Sciatic nerve (tissue), 2 donors: ENCODE results near the gene NPHS1. TPM values are rescaled to one million over a fixed set of nuclear protein-coding genes. Genes with fewer than 3 reads are reported as not detected.
"Not testable (repeated sequence)": the region's sequence is repeated elsewhere in the genome, so short reads cannot be mapped to it uniquely, and the experiment has no call there.

Experiments used
- ATAC-seq: fragments of 200-7000 bp; cut with Tn5 transposase; one replicate; pipeline ENCODE4 v1.9.1; 2020; ENCODE audit warnings: mild to moderate bottlenecking, moderate library complexity
- DNase-seq: peaks from one replicate; pipeline ENCODE4 v3.0.0-alpha.2; 2020; ENCODE audit warnings: low spot score
- intact Hi-C: fragments of 100-400 bp; cut with DNase I; formaldehyde crosslinking; loops from one replicate; pipeline ENCODE4 v1.14.2; 2022
- total RNA-seq: library from RNA; stranded (reverse); fragmentation: NEBNext Ultra II Directional; extraction: Animal tissue kit (Norgen Biotek cat#: 25700); gene quantifications from one replicate; pipeline ENCODE4 v1.2.1, GENCODE V29; 2021
- donor health status: DM: no; HTN: no; CAD: no.
- donor health status: DM: no; HTN: no; CAD: no.

The NPHS1 gene
- total RNA-seq, 1 donor from 2014 or later: not detected

DNA sequence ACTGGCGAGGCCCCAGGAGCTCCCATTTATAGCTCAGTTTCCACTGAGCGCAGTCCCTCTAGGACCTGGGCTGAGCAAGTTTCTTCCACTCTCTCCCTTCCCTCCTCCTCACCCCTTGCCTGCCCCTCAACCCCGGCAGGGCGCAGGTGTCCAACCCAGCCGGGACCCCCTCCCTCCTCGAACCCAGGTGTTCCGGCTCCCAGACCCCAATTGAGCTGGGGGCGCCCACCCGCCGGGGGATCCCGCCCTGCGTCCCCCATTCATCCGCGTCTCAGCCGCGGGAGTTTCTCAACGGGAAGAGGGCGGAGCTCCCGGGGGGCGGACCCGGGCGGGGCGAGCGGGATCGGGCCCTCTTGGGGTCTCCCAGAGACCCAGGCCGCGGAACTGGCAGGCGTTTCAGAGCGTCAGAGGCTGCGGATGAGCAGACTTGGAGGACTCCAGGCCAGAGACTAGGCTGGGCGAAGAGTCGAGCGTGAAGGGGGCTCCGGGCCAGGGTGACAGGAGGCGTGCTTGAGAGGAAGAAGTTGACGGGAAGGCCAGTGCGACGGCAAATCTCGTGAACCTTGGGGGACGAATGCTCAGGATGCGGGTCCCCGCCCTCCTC lies 4.3 kb upstream of the NPHS1 start, which contains the start of gene KIRREL2:
Gene KIRREL2 (plus strand): TSS at position 366 of the 604 bp plus-strand sequence. CDS start 209 bp downstream, at position 575.
- intact Hi-C loops: no loop called here
- DNase-seq: no peak
- no peak for ATAC-seq

DNA sequence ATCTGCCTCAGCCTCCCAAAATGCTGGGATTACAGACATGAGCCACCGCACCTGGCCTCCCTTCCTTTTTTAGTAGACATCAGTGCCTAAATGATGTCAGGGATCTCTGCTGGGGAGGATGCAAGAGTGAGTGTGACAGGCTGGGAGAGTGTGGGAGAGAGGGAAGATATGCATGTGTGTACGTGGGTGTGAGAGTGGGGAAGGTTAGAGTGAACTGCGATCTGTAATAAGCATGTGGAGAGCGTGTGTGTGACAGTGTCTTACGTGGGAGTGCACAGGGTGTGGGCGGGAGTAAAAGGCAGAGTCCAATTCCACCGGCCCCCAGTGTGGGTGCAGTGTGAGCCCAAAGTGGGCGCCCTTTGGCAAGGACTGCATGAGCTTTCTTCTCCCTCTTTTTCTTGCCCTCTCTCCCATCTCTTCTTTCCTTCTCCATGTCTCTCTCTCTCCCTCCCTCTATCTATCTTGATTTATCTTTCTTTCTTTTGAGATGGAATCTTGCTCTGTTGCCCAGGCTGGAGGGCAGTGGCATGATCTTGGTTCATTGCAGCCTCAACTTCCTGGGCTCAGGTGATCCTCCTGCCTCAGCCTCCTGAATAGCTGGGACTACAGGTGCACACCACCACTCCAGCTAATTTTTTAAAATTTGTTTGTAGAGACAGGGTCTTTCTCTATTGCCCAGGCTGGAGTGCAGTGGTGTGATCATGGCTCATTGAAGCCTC lies 893 bp upstream of the NPHS1 start:
- DNase-seq: no peak
- intact Hi-C loops: no loop called here
- ATAC-seq: no peak

DNA sequence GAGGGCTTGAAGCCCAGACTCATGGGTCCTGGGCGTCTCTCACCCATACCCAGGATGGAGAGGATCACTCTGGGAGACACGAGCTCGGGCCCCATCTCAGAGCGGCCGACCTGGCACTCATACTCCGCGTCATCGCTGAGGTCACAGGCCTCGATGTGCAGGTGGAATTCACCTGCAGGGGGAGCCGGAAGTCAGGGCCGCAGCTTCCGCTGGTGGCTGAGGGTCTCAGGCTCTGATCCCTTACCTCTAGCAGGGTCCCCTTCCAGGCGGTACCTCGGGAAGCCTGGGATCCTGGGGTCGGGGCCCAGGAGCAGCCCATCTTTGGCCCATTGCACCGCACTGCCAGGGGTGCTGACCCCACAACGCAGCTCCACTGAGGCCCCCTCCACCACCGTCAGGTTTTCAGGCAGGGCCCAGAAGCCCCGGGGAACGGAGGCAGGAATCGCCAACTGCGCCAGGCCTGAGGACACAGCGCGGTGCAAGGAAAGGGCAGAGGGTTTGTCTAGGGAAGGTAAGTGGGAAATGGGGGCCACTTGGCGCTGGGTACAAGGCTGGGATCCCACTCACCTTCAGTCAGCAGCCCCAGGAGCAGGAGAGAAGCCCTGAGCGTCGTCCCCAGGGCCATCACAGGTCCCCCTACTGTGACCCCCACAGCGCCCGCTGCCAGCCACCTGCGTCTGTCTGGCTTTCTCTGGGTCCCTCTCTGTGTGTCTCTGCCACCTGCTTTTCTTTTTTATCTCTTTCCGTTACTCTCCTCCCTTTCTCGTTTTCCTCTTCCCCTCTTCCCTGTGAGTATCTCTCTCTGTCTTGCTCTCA lies 883 bp downstream of the NPHS1 start:
- DNase-seq (no peak), ATAC-seq (no peak)
- intact Hi-C loops: no loop called here

DNA sequence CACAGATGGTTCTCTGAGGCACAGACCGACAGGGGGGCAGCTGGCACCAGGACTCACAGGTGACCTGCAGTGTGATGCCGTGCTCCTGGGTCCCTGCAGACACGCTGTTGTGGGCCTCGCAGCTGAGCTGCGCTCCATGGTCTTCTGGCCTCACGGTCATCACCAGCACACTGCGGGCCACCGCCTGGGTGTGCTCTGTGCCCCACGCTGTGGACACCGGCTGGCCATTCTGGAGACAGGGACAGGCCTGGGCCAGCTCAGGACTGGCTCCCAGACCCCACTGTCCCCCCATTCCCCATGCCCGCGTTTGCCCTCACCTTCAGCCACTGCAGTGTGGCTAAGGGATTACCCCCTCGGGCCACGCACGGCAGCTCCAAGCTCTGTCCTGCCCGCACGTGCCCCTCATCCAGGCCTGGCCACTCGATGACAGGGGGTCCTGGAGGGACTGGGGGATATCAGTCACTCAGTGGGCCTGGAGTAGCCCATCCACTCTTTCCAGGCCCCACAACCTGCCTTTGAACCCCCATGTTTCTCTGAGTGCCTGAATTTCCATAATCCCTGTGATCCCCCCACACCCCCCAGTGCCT lies 3.3 kb downstream of the NPHS1 start:
- intact Hi-C loops: no loop called here
- no peak for ATAC-seq

DNA sequence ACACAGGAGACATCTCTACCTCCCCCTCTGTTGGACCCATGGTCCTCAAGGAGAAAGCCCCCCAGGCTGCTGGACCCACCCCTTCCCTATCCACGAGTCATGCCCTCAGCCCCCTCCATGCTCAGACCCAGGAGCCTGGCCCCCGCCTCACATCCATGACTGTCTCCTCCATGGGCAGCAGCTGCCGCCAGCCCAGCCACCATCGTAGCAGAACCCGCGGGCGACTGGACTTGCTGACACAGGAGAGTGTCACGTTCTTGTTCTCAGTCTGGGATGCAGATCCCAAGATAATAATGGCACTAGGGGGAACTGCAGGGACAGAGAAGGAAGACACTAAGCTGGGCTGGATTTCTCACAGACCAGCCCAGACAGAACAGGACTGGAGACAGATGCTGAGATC lies 3.8 kb downstream of the NPHS1 start:
- intact Hi-C loops: no loop called here
- no peak for ATAC-seq
- no peak for DNase-seq

More for the DNA sequence above, 3.3 kb downstream of the NPHS1 start:
- DNase-seq: no peak

DNA sequence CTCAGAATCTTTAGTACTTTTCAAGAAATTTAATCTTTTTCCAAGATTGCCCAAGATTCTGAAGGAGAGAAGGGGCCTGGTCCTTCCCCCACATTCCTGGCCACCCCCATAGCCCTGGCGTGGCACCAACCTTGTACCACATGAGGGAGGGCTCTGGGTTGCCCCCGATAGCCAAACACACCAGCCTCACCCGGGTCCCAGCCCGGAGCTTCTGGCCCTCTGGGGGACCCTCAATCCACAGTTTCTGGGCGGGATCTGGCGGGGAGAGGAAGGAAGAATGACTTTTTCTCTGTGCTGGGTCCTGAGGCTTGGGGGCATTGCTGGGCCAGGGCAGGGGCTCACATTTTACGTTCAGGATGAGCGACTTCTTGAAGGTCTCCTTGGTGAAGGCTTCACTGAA lies 4.4 kb downstream of the NPHS1 start:
- intact Hi-C loops: no loop called here
- DNase-seq: no peak
- no peak for ATAC-seq

DNA sequence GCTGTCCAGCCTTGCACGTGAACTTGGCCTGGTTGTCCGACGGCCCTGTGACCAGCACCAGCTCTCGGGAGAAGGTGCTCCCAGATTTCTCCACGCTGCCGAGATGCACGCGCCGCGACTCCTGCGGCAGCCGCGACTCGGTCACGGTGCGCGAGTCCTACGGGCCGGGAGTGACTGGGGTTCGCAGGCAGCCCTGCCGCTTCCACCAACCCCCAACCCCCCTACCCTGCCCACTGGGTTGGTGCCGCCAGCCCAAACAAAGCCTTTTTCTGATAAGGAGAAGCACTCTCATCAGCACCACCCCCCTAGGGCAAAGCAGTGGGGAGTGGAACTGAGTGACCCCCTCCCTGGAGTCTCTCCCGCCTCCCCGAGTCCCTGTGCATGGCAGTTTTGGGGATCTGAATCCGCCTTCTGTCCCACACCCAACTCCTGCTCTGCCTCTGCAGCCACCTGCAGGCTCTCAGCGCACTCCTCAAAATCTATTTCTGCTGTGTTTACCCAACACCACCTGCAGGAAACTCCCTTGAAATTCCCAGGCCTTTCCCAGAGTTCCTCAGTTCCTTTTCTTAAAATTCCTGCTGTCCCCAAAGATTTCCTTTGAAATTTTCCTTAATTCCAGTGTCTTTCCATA lies 6.2 kb downstream of the NPHS1 start:
- DNase-seq (no peak), ATAC-seq (no peak)
- intact Hi-C loops: no loop called here

DNA sequence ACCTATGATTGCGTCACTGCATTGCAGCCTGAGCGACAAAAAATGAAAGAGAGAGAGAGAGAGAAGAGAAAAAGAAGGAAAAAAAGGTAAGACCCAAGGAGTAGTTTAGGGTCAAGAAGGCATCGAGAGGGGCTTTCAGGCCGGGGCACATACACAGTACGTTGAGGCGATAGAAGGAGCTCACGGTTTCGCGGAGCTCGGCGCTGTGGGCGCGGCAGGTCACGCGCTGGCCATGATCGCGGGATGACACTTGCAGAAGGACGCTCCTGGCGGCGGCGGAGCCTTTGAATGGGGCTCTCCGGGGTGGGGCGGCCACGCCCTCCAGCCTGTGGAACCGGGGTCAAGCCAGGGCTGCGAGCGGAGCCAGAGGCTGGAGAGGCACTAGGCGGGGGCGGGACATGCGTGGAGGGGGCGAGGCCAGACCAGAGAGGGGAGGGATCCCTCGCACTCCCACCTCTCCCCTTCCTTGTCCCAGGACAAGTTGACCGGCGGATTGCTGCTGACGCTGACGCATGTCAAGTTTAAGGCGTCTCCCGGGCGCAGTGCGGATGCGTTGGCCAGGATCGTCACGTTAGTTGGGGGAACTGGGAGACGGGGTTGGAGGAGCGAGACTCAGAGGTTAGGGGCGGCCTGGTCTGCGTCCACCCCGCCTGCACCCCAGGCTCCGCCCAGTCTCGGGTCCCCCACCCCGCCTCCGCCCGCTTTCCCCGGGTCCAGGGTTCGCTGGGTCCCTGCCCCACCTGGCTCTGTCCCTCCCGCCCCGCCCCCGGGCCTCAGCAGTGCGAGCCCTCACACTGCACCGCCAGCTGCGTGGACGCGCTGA lies 6.9 kb downstream of the NPHS1 start:
- no peak for DNase-seq
- intact Hi-C loops: no loop called here
- ATAC-seq: no peak

DNA sequence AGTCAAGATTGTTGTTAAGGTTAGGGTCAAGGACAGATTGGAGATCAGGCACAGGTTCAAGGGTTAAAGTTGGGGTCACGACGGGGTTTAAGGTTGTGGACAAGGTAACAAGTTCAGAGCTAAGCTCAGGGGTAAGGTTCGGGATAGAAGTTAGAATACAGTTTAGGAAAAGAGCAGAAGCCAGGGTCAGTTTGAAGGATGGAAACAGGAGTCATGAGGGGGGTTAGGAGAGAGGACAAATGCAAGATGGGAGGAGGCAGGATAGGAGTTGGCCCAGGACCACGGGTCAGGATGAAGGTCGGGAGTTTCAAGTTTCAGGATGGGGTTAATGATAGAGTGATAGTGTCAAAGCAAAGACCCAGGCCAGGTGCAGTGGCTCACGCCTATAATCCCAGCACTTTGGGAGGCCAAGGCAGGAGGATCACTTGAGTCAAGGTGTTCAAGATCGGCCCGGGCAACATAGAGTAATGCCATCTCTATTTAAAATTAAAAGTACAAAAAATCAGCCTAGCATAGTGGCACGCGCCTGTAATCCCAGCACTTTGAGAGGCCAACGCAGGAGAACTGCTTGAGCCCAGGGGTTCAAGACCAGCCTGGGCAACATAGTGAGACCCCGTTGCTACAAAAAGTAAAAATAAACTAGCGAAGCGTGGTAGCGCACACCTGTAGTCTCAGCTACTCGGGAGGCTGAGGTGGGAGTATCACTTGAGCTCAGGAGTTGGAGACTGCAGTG lies 7.7 kb downstream of the NPHS1 start:
- DNase-seq (no peak), ATAC-seq (no peak)
- intact Hi-C loops: no loop called here

DNA sequence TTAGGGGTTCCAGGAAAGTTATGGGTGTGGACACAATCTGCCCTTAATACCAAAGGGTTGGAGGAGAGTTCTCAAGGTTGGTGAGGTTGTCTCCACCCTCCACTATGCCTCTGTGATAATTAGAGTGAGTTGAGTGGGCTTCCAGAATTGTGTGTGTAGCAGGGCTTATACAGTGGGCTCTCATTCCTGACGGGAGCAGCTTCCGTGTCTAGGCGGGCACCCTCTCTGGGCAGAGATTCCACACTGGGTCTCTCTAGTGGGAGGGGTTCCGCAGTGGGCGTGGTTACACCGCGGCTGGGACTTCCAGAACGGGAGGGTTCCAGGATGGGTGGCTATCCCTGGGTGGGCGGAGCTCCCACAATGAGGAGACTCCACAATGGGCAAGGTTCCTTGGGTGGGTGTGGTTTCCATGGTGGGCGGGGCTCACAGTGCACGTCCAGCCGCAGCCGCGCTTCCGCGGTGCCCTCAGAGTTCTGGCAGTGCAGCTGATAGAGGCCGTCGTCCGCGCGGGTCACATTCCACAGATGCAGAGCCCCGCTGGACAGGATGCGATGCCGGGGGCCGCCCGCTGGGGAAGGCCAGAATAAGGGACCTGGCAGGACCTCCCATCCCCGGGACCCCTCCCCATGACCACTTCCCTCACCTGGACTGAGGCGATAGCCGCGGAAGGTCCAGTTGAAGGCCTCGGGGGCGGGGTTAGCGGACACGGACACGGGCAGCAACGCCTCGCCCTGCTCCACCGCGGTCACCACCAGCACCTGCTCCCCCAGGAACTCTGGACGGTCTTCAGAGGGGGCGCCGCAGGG lies 8.4 kb downstream of the NPHS1 start:
- DNase-seq (no peak), ATAC-seq (no peak)
- intact Hi-C loops: no loop called here

DNA sequence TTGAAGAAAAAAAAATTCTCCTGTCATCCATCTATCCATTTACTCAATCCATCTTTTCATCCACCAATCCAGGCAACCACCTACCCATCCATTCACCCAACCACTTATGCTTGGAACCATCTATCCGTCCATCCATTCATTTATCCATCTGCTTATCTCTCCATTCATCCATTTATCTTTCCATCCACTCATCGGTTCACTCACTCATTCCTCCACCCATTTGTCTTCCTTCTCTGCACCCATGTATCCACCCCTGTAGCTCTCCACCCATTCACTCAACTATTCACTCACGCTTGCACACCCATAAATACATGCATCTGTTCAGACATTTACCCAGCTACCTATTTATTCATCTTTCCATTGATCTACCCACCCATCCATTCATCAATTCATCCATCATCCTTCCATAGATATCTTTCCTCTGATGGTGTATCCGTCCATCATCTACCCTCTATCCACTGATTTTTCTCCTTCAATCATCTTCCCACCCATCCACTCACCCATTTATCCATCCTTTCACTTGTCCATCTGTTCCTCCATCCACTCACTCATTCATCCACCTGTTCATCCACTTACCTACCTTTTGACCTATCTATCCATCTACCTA lies 9.5 kb downstream of the NPHS1 start:
- DNase-seq (no peak), ATAC-seq (no peak)
- intact Hi-C loops: no loop called here

DNA sequence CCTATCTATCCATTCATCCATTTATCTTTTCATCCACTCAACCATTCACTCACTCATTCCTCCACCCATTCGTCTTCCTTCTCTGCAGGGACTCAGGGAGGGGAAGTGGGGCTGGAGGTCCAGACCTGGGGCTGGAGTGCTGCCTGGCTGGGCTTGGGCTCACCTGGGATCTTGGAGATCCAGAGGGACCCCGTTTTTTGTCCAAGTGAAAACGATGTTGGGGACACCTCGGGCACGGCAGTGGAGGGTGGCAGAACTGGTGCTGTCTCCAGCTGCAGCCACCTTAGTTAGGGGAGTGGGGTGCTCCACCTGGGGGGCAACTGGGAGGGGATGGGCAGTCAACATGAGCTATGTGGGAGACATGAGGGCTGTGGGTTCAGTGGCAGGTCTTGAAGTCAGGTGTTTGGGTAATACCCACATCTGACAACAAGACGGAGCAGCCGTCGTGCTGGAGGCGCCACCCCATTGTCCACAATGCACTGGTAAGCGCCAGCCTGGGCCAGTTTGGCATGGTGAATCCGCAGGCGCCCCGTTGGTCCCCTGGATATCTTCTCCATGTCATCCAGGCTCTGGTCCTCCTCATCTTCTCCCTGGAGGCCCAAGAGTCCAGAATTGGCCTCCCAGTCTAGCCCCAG lies 10.2 kb downstream of the NPHS1 start:
- intact Hi-C loops: no loop called here
- ATAC-seq (no peak), DNase-seq (no peak)

DNA sequence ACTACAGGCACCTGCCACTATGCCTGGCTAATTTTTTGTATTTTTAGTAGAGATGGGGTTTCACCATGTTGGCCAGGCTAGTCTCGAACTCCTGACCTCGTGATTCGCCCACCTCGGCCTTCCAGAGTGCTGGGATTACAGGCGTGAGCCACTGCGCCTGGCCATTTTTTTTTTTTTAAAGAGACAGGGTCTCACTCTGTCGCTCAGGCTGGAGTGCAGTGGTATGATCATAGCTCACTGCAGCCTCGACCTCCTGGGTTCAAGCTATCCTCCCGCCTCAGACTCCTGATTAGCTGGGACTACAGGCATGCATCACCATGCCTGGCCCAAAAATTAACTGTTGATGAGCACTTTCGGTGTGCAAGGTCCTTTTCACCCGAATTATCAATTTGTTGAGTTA lies 16.2 kb downstream of the NPHS1 start:
- ATAC-seq, intact Hi-C loops, DNase-seq: not testable (repeated sequence)

DNA sequence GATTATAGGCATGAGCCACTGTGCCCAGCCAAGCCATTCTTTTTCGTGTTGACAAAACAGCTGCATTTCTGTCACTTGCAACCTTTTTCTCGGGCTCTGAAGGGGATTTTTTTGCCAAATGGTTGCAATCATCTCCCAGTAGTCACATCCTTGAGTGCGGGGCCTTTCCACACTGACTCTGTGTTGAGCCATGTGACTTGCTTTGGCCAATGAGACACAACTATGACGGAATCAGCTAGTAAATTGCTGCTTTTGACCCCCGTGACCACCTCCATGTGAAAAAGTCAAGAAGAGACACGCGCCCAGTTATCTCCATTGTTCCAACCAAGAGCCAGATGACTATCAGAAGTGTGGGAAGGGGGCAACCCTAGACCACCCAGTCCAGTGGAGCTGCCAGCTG lies 18.3 kb downstream of the NPHS1 start:
- ATAC-seq: no peak
- no peak for DNase-seq
- intact Hi-C loops: no loop called here

DNA sequence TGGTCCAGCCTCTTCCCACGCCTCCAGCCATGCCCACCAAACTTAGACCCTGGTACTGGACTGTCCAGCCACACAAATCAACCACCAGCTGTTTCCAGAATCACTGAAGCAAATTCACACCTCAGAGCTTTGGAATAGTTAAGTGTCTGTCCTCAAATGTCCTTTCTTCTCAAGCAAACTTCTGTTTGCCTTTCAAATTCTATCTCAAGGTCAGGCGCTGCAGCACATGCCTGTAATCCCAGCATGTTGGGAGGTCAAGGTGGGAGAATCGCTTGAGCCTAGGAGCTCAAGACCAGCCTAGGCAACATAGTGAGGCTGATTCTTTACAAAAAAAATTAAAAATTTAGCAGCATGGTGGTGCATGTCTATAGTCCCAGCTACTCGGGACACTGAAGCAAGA lies 20.2 kb downstream of the NPHS1 start:
- ATAC-seq: no peak
- intact Hi-C loops: no loop called here
- DNase-seq: no peak

DNA sequence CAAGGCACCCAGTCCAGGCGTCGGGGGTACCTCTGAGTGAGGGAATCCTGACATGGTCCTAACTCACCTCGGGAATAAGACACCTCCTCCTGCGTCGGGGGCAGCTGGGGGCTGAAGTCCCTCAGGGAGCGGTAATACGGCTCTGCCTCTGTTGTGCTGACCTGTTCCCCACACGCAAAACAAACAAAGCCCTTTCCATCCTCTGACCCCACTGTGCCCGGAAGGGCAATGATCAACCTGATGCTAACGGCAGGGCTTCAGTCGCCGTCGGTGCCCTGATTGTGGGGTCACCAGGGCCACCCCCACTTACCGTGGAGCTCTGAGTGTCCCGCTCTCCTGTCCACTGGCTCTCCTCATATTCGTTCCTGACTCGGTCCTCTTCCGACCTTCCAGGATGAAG lies 21.3 kb downstream of the NPHS1 start:
- intact Hi-C loops: no loop called here
- DNase-seq (no peak), ATAC-seq (no peak)
